Measurements from ENCODE around the gene WDR33.

DNA sequence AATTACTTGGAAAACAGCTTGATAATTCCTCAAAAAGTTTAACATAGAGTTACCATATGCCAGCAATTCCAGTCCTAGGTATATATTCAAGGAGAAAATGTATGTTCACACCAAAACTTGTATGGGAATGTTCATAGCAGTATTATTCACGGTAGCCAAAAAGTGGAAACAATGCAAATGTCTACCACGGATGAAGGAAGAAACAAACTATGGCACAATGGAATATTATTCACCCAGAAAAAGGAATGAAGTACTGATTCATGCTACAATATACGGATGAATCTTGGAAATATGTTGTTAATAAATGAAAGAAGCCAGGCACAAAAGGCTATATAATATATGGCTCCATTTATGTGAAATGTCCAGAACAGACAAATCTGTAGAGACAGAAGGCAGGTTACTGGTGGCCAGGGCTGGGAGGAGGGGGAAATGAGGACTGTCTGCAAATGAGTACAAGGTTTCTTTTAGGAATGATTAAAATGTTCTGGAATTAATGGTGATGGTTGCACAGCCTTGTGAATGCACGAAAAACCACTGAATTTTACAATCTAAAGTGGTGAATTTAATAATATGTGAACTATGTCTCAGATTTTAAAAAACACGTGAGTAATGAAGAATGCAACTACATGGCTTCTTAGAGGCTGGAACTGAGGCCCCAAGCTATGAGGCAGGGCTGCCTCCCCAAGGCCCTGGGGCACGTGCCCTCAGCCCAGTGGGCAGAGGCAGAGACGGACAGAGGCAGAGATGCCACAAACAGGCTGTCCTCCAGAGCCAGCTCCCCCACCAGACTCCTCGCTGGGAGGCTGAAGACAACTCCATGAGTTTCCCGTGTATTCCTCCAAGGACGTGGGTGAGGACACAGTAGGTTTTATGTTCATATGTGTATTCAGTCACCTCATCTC, 140.7 kb downstream of the WDR33 start:
- TF ChIP-seq CTCF (IDR thresholded peaks at IDR 0.05) (no peak), POLR2A (IDR thresholded peaks at IDR 0.05) (no peak)

All from tibial nerve (tissue), 3 donors.